ENCODE measurements around the gene GRIK3.

- TF ChIP-seq CTCF (conservative IDR thresholded peaks at IDR 0.05 in 1 of 2, IDR thresholded peaks at IDR 0.05 in 1 of 2; ENCODE audit: low read depth in 1 of 2, low read length in 2 of 2) (no peak), EZH2 (IDR thresholded peaks at IDR 0.05; ENCODE audit: low read length, missing control alignments) (no peak)
Observed at GRCh38 chr1:36869054-36869453, 165.3 kb downstream of the GRIK3 start.

Data from fibroblast of lung (primary cell).